ENCODE results near the gene SHLD1.
A peak's percentile ranks its signal among the peaks of the same experiment; 100 is the strongest.
"Not testable (repeated sequence)": the region's sequence is repeated elsewhere in the genome, so short reads cannot be mapped to it uniquely, and the experiment has no call there.

Gene SHLD1, protein sequence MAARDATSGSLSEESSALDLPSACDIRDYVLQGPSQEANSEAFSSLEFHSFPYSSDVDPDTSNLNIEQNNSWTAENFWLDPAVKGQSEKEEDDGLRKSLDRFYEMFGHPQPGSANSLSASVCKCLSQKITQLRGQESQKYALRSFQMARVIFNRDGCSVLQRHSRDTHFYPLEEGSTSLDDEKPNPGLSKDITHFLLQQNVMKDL

DNA sequence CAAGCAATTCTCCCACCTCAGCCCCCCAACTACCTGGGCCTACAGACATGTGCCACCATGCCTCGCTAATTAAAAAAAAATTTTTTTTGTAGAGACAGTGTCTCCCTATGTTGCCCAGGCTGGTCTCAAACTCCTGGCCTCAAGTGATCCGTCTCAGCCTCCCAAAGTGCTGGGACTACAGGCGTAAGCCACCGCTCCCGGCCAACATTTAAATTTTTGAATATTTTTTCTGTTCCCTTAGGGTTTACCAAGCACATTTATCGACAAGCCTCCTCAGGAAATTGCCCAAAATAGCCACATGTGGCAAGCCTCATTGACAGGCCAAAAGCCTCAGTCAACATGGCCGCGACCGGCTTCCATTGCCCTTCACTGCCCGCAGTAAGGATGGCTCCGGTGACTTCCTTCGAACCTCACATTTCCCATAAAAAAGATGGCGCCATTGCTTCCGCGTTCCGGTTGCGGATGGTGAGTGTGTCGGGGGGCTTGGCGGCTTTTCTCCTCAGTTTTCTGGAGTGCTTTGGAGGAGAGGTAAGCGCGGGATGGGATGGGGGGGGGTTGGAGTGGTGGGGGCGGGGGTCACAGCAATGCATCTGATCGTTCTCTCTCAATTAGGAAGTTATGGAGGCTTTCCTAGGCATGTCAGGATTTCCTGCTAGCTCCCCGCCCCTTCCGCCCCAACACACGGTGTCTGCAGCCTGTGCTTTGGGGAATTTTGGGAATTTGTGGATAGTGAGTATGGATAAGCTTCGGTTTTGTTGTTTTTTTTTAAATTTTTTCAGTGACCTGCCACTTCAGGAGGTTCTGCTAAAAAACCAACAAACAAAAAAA is at the start of gene SHLD1:
SHLD1 (plus strand) TSS at position 450 of the 828 bp plus-strand sequence. CDS start 22,465 bp downstream, outside the sequence.
- peak; percentile 92 for DNase-seq (ENCODE audit: low read depth)
- H3K4me3 ChIP-seq (ENCODE audit: low read depth, low read length), result peak within 1 kb of the TSS; percentile 64

DNA sequence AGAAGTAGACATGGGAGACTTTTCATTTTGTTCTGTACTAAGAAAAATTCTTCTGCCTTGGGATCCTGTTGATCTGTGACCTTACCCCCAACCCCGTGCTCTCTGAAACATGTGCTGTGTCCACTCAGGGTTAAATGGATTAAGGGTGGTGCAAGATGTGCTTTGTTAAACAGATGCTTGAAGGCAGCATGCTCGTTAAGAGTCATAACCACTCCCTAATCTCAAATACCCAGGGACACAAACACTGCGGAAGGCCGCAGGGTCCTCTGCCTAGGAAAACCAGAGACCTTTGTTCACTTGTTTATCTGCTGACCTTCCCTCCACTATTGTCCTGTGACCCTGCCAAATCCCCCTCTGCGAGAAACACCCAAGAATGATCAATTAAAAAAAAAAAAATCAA is 47.9 kb upstream of the SHLD1 start:
- not testable (repeated sequence) for DNase-seq (ENCODE audit: low read depth)

More for the DNA sequence above, at the start of gene SHLD1:
- TF ChIP-seq, protein P1, sequence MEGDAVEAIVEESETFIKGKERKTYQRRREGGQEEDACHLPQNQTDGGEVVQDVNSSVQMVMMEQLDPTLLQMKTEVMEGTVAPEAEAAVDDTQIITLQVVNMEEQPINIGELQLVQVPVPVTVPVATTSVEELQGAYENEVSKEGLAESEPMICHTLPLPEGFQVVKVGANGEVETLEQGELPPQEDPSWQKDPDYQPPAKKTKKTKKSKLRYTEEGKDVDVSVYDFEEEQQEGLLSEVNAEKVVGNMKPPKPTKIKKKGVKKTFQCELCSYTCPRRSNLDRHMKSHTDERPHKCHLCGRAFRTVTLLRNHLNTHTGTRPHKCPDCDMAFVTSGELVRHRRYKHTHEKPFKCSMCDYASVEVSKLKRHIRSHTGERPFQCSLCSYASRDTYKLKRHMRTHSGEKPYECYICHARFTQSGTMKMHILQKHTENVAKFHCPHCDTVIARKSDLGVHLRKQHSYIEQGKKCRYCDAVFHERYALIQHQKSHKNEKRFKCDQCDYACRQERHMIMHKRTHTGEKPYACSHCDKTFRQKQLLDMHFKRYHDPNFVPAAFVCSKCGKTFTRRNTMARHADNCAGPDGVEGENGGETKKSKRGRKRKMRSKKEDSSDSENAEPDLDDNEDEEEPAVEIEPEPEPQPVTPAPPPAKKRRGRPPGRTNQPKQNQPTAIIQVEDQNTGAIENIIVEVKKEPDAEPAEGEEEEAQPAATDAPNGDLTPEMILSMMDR (conservative IDR thresholded peaks at IDR 0.05; ENCODE audit: low read depth, low read length), result no peak

DNA sequence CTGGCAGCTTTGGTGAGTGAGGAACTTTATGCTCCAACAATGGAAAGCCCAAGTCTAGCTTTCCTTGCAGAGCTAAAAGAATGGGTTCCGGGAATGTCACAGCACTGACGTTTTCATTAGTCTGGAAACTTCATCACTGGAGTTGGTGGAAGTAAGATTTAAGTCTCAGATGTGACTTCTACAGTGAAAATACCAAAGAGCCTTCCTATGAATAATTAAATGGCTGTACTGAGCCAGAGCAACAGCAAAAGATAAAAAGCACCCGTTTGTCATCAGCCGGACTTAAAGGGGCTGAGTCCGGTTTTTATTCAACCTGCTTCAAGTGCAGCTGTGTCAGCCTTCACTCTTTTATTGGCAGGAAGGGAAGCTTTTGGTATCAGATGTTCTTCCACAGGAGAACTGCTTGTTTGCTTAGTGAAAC is 46.5 kb upstream of the SHLD1 start:
- no peak for DNase-seq (ENCODE audit: low read depth)
- TF ChIP-seq, protein P1 (conservative IDR thresholded peaks at IDR 0.05; ENCODE audit: low read depth, low read length), result no peak
- no peak overlapping the region for H3K4me3 ChIP-seq (ENCODE audit: low read depth, low read length)

More for the DNA sequence above, 47.9 kb upstream of the SHLD1 start:
- H3K4me3 ChIP-seq (ENCODE audit: low read depth, low read length), result not testable (repeated sequence)

DNA sequence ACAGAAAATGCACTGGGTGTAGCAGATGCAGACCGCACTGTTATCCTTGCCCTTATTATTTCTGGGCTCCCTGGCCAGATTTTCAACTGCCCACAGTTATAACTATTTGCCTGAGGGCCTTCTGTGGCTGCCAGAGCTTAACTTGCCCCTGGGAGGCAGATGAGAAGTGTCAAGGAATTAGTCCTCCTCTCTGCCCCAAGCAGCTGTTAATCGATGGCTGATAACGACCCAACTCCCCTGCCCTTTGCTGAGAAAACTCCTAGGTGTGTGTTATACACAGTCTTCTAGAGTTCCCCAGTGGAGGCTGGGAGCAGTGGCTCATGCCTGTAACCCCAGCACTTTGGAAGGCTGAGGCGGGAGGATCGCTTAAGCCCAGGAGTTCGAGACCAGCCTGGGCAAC is 44.4 kb upstream of the SHLD1 start:
- TF ChIP-seq, protein P1 (conservative IDR thresholded peaks at IDR 0.05; ENCODE audit: low read depth, low read length), result no peak
- no peak overlapping the region for H3K4me3 ChIP-seq (ENCODE audit: low read depth, low read length)
- DNase-seq (ENCODE audit: low read depth), result no peak

DNA sequence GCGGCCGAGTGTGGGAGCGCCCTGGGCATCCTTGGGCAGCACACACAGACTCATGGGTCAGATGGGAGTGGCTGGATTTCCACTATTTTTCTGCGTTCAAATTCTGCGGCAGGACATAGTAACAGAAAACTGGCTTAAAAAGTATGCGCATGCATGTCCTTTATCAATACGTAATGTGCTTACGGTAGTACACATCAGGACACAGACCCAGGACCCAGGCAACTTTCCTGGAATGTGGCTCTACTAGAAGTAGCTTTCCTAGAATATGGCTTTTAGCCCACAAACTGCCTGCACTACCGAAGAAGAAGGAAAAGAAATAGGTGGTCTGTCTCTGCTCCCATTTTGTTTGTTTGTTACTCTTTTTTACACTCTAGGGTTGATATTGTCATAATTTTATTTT is 43.4 kb upstream of the SHLD1 start:
- H3K4me3 ChIP-seq (ENCODE audit: low read depth, low read length), result no peak overlapping the region
- TF ChIP-seq, protein P1 (conservative IDR thresholded peaks at IDR 0.05; ENCODE audit: low read depth, low read length), result no peak
- DNase-seq (ENCODE audit: low read depth), result no peak

DNA sequence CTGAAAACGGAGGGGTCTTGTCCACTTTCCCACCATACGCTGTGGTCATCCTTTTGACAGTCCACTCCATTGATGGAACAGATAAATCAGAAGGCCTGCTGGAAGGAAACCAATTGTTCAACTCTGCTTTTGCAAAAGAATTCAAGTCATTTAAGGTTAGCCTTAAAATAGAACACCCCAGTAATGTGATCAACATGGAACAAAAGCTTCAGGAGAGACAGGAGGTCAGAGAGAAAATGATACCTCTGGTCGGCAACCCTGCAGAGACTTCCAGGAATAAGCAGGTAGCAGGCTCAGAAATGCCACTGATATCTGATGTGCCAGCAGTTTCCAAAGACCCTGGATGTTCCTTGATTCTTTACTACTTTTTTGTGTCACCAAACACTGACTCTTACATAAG is 39.6 kb upstream of the SHLD1 start:
- no peak overlapping the region for H3K4me3 ChIP-seq (ENCODE audit: low read depth, low read length)
- TF ChIP-seq, protein P1 (conservative IDR thresholded peaks at IDR 0.05; ENCODE audit: low read depth, low read length), result no peak
- peak; percentile 23 for DNase-seq (ENCODE audit: low read depth)

DNA sequence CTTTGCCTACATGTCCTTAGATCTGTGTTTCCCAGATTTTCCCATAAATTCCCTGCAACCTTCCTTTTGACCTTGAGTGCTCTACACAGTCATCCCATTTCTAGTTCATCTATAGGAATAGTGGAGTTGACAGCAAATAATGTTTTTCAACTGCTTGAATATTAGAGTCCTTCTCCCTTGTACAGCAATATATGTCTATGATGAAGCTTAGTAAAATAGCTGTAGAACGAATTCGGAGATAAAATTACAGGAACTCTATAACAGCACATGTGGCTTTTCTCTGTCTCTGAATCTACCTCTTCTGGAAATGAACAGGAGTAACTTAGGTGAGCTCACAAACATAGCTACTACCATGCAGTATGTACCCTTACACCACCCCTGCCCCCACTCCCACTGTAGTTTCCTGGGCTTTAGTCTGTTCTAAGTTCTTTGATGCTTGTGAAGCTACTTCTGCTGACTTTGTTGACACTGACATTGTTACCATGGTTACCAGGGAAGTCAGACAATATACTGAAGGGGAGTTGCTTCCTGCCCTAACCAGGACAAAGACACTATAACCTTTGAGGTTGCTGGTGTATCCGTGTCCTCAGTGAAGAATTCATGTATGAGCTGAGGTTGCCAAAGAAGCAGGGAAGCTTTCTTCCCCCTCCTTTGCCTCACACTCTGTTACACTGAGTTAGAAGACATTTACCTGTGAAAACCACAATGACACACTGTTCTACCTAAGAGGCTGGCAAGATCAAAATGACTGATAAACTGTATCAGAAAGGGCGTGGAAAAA is 35.8 kb upstream of the SHLD1 start:
- TF ChIP-seq, protein P1 (conservative IDR thresholded peaks at IDR 0.05; ENCODE audit: low read depth, low read length), result no peak
- H3K4me3 ChIP-seq (ENCODE audit: low read depth, low read length), result no peak overlapping the region
- peak; percentile 81 for DNase-seq (ENCODE audit: low read depth)

Data from choroid plexus epithelial cell (primary cell).